ENCODE results near the gene GHRHR. TPM values are rescaled to one million over a fixed set of nuclear protein-coding genes. Genes with fewer than 3 reads are reported as not detected.

Gene GHRHR
- total RNA-seq, 1 donor, result not detected

GRCh38 chr7:31028417-31028992 lies 64.8 kb downstream of the GHRHR start:
- no peak overlapping the region for H3K4me3 ChIP-seq (ENCODE audit: low read depth, low read length)
- TF ChIP-seq CTCF (IDR thresholded peaks at IDR 0.05; ENCODE audit: insufficient read depth, low read depth, low read length), result no peak
- DNase-seq (ENCODE audit: low read depth), result no peak

Other genes with a start within 250 kb of the GHRHR start
- 15.8 and 48.4 TPM in 2 replicates for gene INMT, start 211.8 kb upstream of the GHRHR start, total RNA-seq
- gene MINDY4, start 192.5 kb upstream of the GHRHR start, total RNA-seq, result 11.0 and 17.3 TPM in 2 replicates
- 11.9 and 25.0 TPM in 2 replicates for gene AQP1, start 52.1 kb upstream of the GHRHR start, total RNA-seq
- gene ADCYAP1R1, start 88.4 kb downstream of the GHRHR start, total RNA-seq, result under 0.01 TPM in 1 of 2 replicates, not detected in the other

All from fibroblast of villous mesenchyme (primary cell).